Transverse colon (tissue), 4 donors: ENCODE data around the gene LGR6. TPM values are rescaled to one million over a fixed set of nuclear protein-coding genes. Genes with fewer than 3 reads are reported as not detected.

ENCODE experiments used
- DNase-seq: peaks from one replicate; pipeline ENCODE4 v3.0.0-alpha.2; 2019
- H3K27ac ChIP-seq, 4 donors: fragments of 200-600 bp; sonication (generic); 2 replicates each; pipeline ENCODE4 v1.5.1; 2016 to 2018; ENCODE audit warnings: inconsistent platforms in 4 of 4
- H3K27me3 ChIP-seq: fragments of 200-600 bp; sonication (generic); 2 replicates; pipeline ENCODE4 v1.5.1; 2017; ENCODE audit warnings: inconsistent platforms
- H3K36me3 ChIP-seq, 4 donors: fragments of 200-600 bp; sonication (generic); 2 replicates each; pipeline ENCODE4 v1.5.1; 2017 to 2019; ENCODE audit warnings: inconsistent platforms in 4 of 4
- H3K4me1 ChIP-seq, 4 donors: fragments of 200-600 bp; sonication (generic); 2 replicates each; pipeline ENCODE4 v1.5.1; 2017 to 2020; ENCODE audit warnings: inconsistent platforms in 4 of 4
- H3K4me3 ChIP-seq, 4 donors: fragments of 200-600 bp; sonication (generic); 1 replicate in 1 of 4; 2 replicates in 3 of 4; pipeline versions ENCODE4 v1.5.1 to v1.6.1; 2017 to 2019; ENCODE audit warnings: inconsistent platforms in 4 of 4
- H3K9me3 ChIP-seq, 2 donors: fragments of 200-600 bp; sonication (generic); 2 replicates each; pipeline ENCODE4 v1.5.1; 2017 to 2019; ENCODE audit warnings: inconsistent platforms in 2 of 2
- CTCF ChIP-seq, 5 experiments: fragments of 200-600 bp in 3 of 5; fragments of 450-650 bp in 2 of 5; sonication (generic) in 3 of 5; IDR thresholded peaks; 1 replicate in 2 of 5; 2 replicates in 3 of 5; pipeline ENCODE4 v1.5.1; 2016 to 2017; ENCODE audit warnings: antibody characterized with exemption in 5 of 5, inconsistent platforms in 3 of 5, mild to moderate bottlenecking in 2 of 5, moderate library complexity in 1 of 5
- EP300 ChIP-seq: sonication (generic); formaldehyde crosslinking; IDR thresholded peaks from one replicate; pipeline ENCODE4 v1.6.1; 2017; ENCODE audit warnings: antibody characterized with exemption, low read depth
- POLR2A ChIP-seq: fragments of 450-650 bp; IDR thresholded peaks from one replicate; pipeline ENCODE4 v1.6.1; 2016; ENCODE audit warnings: antibody characterized with exemption, mild to moderate bottlenecking, moderate library complexity
- POLR2AphosphoS5 ChIP-seq, 3 donors: sonication (generic); formaldehyde crosslinking; IDR thresholded peaks; one replicate each; pipeline ENCODE4 v1.6.1; 2016; ENCODE audit warnings: antibody characterized with exemption in 3 of 3
- WGBS, 2 donors: methylation state at CpG; one replicate each; pipeline ENCODE4 v1.1.5; 2018; ENCODE audit warnings: low coverage in 1 of 2; 5-methylcytosine and 5-hydroxymethylcytosine counted together
- in situ Hi-C, 4 donors: fragments of 200-750 bp; cut with MboI; loops; one replicate each; pipeline versions ENCODE4 v1.15.0 to v1.15.1; 2017; ENCODE audit warnings: low sequenced_read_pairs in 3 of 4, low pct_ligation_motif_present in 1 of 4, low pct_unique_long_range_greater_than_20kb in 1 of 4
- intact Hi-C: fragments of 100-400 bp; cut with DNase I; formaldehyde crosslinking; loops from one replicate; pipeline ENCODE4 v1.15.1; 2023; ENCODE audit warnings: low total_unique reads
- total RNA-seq, 4 donors: library from RNA; depleted of rRNA; stranded (reverse); fragments of >200 nt; gene quantifications; one replicate each; pipeline ENCODE4 v1.1.0, GENCODE V29; 2016

LGR6 gene
- total RNA-seq, 4 donors from 2014 or later, result 0.41 to 1.6 TPM; not detected in 2

GRCh38 chr1:202319381-202320080 lies 125.9 kb downstream of the LGR6 start:
- DNase-seq, result no peak
- H3K9me3 ChIP-seq, result no peaks in the 10 kb centered on the region
- 67 to 100% methylated on average over 1 to 4 of the region's 4 CpGs for WGBS, 2 donors
- H3K27me3 ChIP-seq, result no peaks in the 10 kb centered on the region
- H3K4me1 ChIP-seq, result no peaks in the 10 kb centered on the region
- H3K27ac ChIP-seq, result no peak overlapping the region
- in situ Hi-C loops, result loop anchor here in 3 of 4 donors (10.0 to 25.0 kb wide), 3 partner anchors 115 to 135 kb away; partner anchors contain the start of gene LGR6 (in 1 of the 3)
- intact Hi-C loops, result loop anchor here (5.0 kb wide), 1 partner anchor 132 kb away; no protein-coding TSS in a partner anchor
- no peak for TF ChIP-seq POLR2AphosphoS5 (IDR thresholded peaks at IDR 0.05)
- no peak for TF ChIP-seq POLR2A
- no peak for TF ChIP-seq EP300
- no peak for TF ChIP-seq CTCF (IDR thresholded peaks at IDR 0.05)
- no peak overlapping the region for H3K4me3 ChIP-seq
- H3K36me3 ChIP-seq, result no peaks in the 10 kb centered on the region

- Histone ChIP-seq H3K27ac (no peak overlapping the region), H3K4me1 (no peaks in the 10 kb centered on the region), H3K36me3 (no peaks in the 10 kb centered on the region), H3K4me3 (no peak overlapping the region), H3K27me3 (no peaks in the 10 kb centered on the region), H3K9me3 (no peaks in the 10 kb centered on the region)
- in situ Hi-C loops (loop anchor here in 1 of 4 donors (25.0 kb wide), 1 partner anchor 133 kb away; the partner anchor contains the start of gene LGR6), intact Hi-C loops (no loop called here)
- no peak for TF ChIP-seq EP300
- no peak for TF ChIP-seq CTCF (IDR thresholded peaks at IDR 0.05)
- TF ChIP-seq POLR2A, result no peak
- TF ChIP-seq POLR2AphosphoS5 (IDR thresholded peaks at IDR 0.05), result no peak
- no peak for DNase-seq
These were observed 126.4 kb downstream of the LGR6 start for GRCh38 chr1:202320081-202320405.

- H3K4me3 ChIP-seq, result no peak overlapping the region
- no peak for DNase-seq
- intact Hi-C loops, result no loop called here
- WGBS, 2 donors, result 76 to 91% methylated on average over 4 of the region's 4 CpGs
- TF ChIP-seq POLR2A, result no peak
- no peak for TF ChIP-seq CTCF (IDR thresholded peaks at IDR 0.05)
- TF ChIP-seq EP300, result no peak
- no peak for TF ChIP-seq POLR2AphosphoS5 (IDR thresholded peaks at IDR 0.05)
- no peaks in the 10 kb centered on the region for H3K9me3 ChIP-seq
- no peak overlapping the region for H3K27ac ChIP-seq
- no peaks in the 10 kb centered on the region for H3K36me3 ChIP-seq
- in situ Hi-C loops, result loop anchor here in 1 of 4 donors (25.0 kb wide), 1 partner anchor 136 kb away; the partner anchor contains the start of gene LGR6
- H3K27me3 ChIP-seq, result no peaks in the 10 kb centered on the region
- no peaks in the 10 kb centered on the region for H3K4me1 ChIP-seq
These were observed 130.1 kb downstream of the LGR6 start for GRCh38 chr1:202323731-202324130.

- no peak overlapping the region for H3K4me3 ChIP-seq
- no peaks in the 10 kb centered on the region for H3K36me3 ChIP-seq
- in situ Hi-C loops (loop anchor here in 1 of 4 donors (25.0 kb wide), 1 partner anchor 137 kb away; the partner anchor contains the start of gene LGR6), intact Hi-C loops (no loop called here)
- no peak overlapping the region for H3K27ac ChIP-seq
- no peak for DNase-seq
- H3K27me3 ChIP-seq, result no peaks in the 10 kb centered on the region
- H3K4me1 ChIP-seq, result no peaks in the 10 kb centered on the region
- whole genome bisulfite sequencing, 2 donors, result 75 to 99% methylated on average over 2 of the region's 2 CpGs
- TF ChIP-seq CTCF (IDR thresholded peaks at IDR 0.05), result no peak
- no peak for TF ChIP-seq POLR2A
- no peaks in the 10 kb centered on the region for H3K9me3 ChIP-seq
These were observed 131.0 kb downstream of the LGR6 start for GRCh38 chr1:202324646-202325045.
